PFSK-1 (cell line): ENCODE results near the gene TAS2R41.

Experiments
- FOXP2 ChIP-seq: optimal IDR thresholded peaks from 2 replicates; pipeline ENCODE3; 2011; ENCODE audit warnings: borderline replicate concordance, control low read depth, inconsistent platforms; ENCODE audit not compliant: insufficient read depth; ENCODE audit errors: extremely low read length, extremely low read depth
- POLR2AphosphoS5 ChIP-seq: IDR thresholded peaks from 2 replicates; pipeline ENCODE4 v1.6.1; 2012; ENCODE audit warnings: low read depth, mild to moderate bottlenecking, control low read depth, low read length, moderate library complexity
- REST ChIP-seq, 2 experiments: IDR thresholded peaks; 2 replicates each; pipeline versions ENCODE4 v1.6.1 to v1.8.0; 2011 to 2012; ENCODE audit warnings: low read depth in 2 of 2, low read length in 2 of 2, control low read depth in 1 of 2, inconsistent platforms in 1 of 2, mild to moderate bottlenecking in 1 of 2, moderate library complexity in 1 of 2; ENCODE audit not compliant: insufficient read depth in 1 of 2
- SIN3A ChIP-seq: IDR thresholded peaks from 2 replicates; pipeline ENCODE4 v1.6.1; 2012; ENCODE audit warnings: mild to moderate bottlenecking, low read length, moderate library complexity, borderline replicate concordance; ENCODE audit not compliant: insufficient read depth

GRCh38 chr7:143518941-143519340 lies 41.3 kb downstream of the TAS2R41 start:
- no peak for TF ChIP-seq REST (IDR thresholded peaks at IDR 0.05; ENCODE audit: insufficient read depth in 1 of 2, low read depth in 2 of 2, low read length in 2 of 2)
- TF ChIP-seq POLR2AphosphoS5 = no peak
- TF ChIP-seq SIN3A = no peak
- TF ChIP-seq FOXP2 = no peak
